ENCODE data around the gene PRCD. TPM values are rescaled to one million over a fixed set of nuclear protein-coding genes. Genes with fewer than 3 reads are reported as not detected.

Gene PRCD
- total RNA-seq, 1 donor = 4.2 TPM

DNA sequence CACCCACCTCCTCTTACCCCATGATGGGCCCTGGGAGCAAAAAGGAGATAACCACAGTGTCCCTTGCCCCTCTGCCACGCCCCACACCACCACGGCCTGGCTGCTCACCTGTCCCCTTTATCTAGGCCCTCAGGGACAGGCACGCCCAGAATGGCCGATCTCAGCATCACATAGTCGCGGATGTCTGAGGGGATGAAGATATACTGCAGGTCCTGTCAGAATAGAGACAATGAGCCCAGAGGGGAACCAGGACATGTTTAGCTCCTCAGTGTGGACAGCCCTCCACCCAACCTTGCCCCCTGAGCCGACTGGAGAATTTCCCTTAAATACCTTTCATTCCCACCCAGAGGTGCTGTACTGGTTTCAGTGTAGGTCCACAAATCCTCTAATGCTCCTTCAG is 30.6 kb downstream of the PRCD start:
- TF ChIP-seq, protein P1, sequence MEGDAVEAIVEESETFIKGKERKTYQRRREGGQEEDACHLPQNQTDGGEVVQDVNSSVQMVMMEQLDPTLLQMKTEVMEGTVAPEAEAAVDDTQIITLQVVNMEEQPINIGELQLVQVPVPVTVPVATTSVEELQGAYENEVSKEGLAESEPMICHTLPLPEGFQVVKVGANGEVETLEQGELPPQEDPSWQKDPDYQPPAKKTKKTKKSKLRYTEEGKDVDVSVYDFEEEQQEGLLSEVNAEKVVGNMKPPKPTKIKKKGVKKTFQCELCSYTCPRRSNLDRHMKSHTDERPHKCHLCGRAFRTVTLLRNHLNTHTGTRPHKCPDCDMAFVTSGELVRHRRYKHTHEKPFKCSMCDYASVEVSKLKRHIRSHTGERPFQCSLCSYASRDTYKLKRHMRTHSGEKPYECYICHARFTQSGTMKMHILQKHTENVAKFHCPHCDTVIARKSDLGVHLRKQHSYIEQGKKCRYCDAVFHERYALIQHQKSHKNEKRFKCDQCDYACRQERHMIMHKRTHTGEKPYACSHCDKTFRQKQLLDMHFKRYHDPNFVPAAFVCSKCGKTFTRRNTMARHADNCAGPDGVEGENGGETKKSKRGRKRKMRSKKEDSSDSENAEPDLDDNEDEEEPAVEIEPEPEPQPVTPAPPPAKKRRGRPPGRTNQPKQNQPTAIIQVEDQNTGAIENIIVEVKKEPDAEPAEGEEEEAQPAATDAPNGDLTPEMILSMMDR (IDR thresholded peaks at IDR 0.05; ENCODE audit: insufficient read depth, low read length) = no peak
- DNase-seq (ENCODE audit: low read depth) = no peak
- H3K4me3 ChIP-seq (ENCODE audit: low read depth, low read length) = no peak overlapping the region

DNA sequence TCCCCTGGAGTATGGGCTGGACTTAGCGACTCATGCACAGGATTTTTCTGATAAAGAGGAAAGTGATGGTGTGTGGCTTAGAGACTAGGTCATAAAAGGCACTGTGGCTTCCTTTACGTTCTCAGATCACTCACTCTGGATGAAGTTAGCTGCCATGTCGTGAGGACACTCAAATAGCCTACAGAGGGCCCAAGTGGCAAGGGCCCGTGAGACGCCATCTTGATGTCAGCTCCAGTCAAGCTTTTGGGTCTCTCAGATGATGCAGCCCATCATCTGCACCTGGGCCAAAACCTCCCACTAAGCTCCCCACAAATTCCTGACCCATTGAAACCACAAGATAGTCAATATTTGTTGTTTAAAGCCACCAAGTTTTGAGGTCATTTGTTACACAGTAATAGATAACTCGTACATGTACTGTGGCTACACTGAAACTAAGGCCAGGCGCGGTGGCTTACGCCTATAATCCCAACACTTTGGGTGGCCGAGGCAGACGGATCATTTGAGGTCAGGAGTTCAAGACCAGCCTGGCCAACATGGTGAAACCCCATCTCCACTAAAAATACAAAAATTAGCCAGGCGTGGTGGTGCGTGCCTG is 31.1 kb downstream of the PRCD start:
- no peak for DNase-seq (ENCODE audit: low read depth)
- TF ChIP-seq, protein P1 (IDR thresholded peaks at IDR 0.05; ENCODE audit: insufficient read depth, low read length) = no peak

GRCh38 chr17:76572201-76572910 is 32.5 kb downstream of the PRCD start:
- TF ChIP-seq, protein P1 (IDR thresholded peaks at IDR 0.05; ENCODE audit: insufficient read depth, low read length) = no peak
- H3K4me3 ChIP-seq (ENCODE audit: low read depth, low read length) = no peak overlapping the region
- no peak for DNase-seq (ENCODE audit: low read depth)

More for the DNA sequence above, 31.1 kb downstream of the PRCD start:
- no peak overlapping the region for H3K4me3 ChIP-seq (ENCODE audit: low read depth, low read length)

DNA sequence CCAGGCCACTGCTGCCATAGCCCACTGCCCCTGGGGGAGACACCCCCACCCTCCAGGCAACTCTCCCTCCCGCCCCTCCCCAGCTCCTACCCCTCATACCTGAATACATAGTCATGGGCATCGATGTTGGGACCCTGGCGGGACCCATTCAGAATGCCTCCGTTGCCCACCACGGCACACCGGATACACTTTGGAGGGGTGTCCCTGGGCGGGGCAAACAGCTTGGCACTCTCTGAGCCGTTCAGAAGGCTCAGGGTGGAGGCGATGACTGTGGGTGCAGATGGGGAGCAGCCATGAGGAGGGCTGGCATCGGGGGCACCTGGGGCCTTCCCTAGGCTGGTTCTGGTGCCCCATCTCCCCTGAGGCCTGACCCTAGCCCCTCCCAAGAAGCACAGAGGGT is 33.3 kb downstream of the PRCD start:
- H3K4me3 ChIP-seq (ENCODE audit: low read depth, low read length) = no peak overlapping the region
- DNase-seq (ENCODE audit: low read depth) = no peak
- TF ChIP-seq, protein P1 (IDR thresholded peaks at IDR 0.05; ENCODE audit: insufficient read depth, low read length) = no peak

DNA sequence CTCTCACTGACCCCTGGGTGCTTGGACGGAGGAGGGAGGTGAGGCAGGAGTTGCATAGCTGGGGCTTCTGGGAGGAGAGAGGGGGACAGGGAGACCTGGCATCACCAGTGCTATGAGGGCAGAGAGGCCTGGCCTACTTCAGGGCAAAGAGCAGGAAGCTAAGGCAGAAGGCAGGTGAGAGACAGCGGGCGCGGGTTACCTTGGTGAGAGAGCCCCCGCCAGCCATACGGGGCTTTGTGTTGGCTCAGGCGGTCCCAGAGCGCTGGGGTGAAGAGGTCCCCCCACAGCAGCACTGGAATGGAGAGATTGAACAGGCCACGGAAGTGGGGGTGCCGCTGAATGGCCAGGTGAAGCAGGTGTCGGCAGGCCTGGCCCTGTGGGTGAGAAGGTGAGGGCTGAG is 34.3 kb downstream of the PRCD start:
- no peak for DNase-seq (ENCODE audit: low read depth)
- H3K4me3 ChIP-seq (ENCODE audit: low read depth, low read length) = no peak overlapping the region
- TF ChIP-seq, protein P1 (IDR thresholded peaks at IDR 0.05; ENCODE audit: insufficient read depth, low read length) = no peak

- DNase-seq (ENCODE audit: low read depth) = no peak
- TF ChIP-seq, protein P1 (IDR thresholded peaks at IDR 0.05; ENCODE audit: insufficient read depth, low read length) = no peak
- no peak overlapping the region for H3K4me3 ChIP-seq (ENCODE audit: low read depth, low read length)
Measured at GRCh38 chr17:76575570-76575969, 35.7 kb downstream of the PRCD start.

Measured in fibroblast of the aortic adventitia (primary cell).